ENCODE measurements around the gene DMTF1.

DNA sequence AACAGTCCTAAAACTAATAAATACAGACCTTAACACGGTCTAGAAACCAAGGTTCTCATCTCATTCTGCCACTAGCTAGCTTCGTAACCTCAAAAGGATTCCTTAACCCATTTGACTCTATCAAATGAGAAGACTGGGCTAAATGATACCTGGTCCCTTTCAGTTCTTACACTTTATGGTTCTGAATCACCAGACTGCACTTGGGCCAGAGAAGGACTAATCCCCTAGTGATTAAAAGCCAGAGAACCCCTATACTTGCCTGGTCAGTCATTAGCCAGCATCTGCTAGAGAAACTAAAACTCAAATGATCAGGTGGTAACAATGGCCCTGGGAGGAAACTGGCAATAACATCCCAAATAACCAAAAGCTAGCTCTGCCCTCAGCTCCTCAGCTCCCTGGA, 50.5 kb downstream of the DMTF1 start:
- TF ChIP-seq, protein P1, sequence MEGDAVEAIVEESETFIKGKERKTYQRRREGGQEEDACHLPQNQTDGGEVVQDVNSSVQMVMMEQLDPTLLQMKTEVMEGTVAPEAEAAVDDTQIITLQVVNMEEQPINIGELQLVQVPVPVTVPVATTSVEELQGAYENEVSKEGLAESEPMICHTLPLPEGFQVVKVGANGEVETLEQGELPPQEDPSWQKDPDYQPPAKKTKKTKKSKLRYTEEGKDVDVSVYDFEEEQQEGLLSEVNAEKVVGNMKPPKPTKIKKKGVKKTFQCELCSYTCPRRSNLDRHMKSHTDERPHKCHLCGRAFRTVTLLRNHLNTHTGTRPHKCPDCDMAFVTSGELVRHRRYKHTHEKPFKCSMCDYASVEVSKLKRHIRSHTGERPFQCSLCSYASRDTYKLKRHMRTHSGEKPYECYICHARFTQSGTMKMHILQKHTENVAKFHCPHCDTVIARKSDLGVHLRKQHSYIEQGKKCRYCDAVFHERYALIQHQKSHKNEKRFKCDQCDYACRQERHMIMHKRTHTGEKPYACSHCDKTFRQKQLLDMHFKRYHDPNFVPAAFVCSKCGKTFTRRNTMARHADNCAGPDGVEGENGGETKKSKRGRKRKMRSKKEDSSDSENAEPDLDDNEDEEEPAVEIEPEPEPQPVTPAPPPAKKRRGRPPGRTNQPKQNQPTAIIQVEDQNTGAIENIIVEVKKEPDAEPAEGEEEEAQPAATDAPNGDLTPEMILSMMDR (IDR thresholded peaks at IDR 0.05): no peak
- TF ChIP-seq POLR2A (IDR thresholded peaks at IDR 0.05): no peak
